ENCODE results near the gene ARHGAP6.

Gene ARHGAP6

GRCh38 chrX:11293113-11293512 lies 372.6 kb downstream of the ARHGAP6 start, which contains the start of gene AMELX:
TSS of gene AMELX (plus strand) at chrX:11293413. CDS start at chrX:11294789, 1,376 bp downstream.
- H3K4me3 ChIP-seq (ENCODE audit: low read length), result no peak within 1 kb of the TSS
- no peak for DNase-seq (ENCODE audit: low read depth)
- no peak for TF ChIP-seq CTCF (conservative IDR thresholded peaks at IDR 0.05; ENCODE audit: low read depth, low read length)

- TF ChIP-seq CTCF (conservative IDR thresholded peaks at IDR 0.05; ENCODE audit: low read depth, low read length), result no peak
- DNase-seq (ENCODE audit: low read depth), result no peak
- no peak overlapping the region for H3K4me3 ChIP-seq (ENCODE audit: low read length)
Observed at GRCh38 chrX:11290416-11291102, 375.2 kb downstream of the ARHGAP6 start.

- TF ChIP-seq CTCF (conservative IDR thresholded peaks at IDR 0.05; ENCODE audit: low read depth, low read length), result no peak
- no peak overlapping the region for H3K4me3 ChIP-seq (ENCODE audit: low read length)
- no peak for DNase-seq (ENCODE audit: low read depth)
Observed at GRCh38 chrX:11287505-11287904, 378.2 kb downstream of the ARHGAP6 start.

GRCh38 chrX:11285651-11286050 lies 380.1 kb downstream of the ARHGAP6 start:
- DNase-seq (ENCODE audit: low read depth), result no peak
- TF ChIP-seq CTCF (conservative IDR thresholded peaks at IDR 0.05; ENCODE audit: low read depth, low read length), result no peak
- no peak overlapping the region for H3K4me3 ChIP-seq (ENCODE audit: low read length)

- no peak for DNase-seq (ENCODE audit: low read depth)
- no peak for TF ChIP-seq CTCF (conservative IDR thresholded peaks at IDR 0.05; ENCODE audit: low read depth, low read length)
- H3K4me3 ChIP-seq (ENCODE audit: low read length), result no peak overlapping the region
Observed at GRCh38 chrX:11282043-11282442, 383.7 kb downstream of the ARHGAP6 start.

GRCh38 chrX:11273544-11273943 lies 392.2 kb downstream of the ARHGAP6 start:
- DNase-seq (ENCODE audit: low read depth), result peak; percentile 15
- H3K4me3 ChIP-seq (ENCODE audit: low read length), result no peak overlapping the region
- no peak for TF ChIP-seq CTCF (conservative IDR thresholded peaks at IDR 0.05; ENCODE audit: low read depth, low read length)

GRCh38 chrX:11272863-11273262 lies 392.9 kb downstream of the ARHGAP6 start:
- TF ChIP-seq CTCF (conservative IDR thresholded peaks at IDR 0.05; ENCODE audit: low read depth, low read length), result no peak
- no peak for DNase-seq (ENCODE audit: low read depth)
- no peak overlapping the region for H3K4me3 ChIP-seq (ENCODE audit: low read length)
